ENCODE results near the gene C1orf232.

The C1orf232 gene

DNA sequence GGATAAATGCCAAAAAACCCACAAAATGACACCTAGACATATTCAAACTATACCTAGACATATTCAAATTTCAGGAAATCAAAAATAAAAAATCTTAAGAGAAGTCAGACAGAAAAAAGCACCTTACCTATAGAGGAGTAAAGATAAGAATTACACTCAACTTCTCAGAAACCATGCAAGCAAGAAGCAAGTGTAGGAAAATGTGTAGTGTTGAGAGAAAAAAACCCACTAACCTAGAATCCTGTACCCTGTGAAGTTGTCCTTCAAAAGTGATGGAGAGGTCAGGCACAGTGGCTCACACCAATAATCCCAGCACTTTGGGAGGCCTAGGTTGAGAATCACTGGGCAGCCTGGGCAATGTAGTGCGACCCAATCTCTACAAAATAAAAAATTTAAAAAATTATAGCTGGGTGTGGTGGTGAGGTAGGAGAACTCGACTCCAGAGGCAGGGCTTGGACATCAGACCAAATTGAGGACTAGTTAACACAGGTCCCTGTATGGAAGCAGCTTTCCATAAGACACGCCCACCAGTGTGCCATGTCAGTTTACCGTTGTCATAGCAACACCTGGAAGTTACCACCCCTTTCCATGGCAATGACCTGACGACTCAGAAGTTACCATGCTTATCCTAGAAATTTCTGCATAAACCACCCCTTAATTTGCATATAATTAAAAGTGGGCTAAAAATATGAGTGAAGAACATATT is 36.5 kb downstream of the C1orf232 start:
- intact Hi-C loops (cut with DNase I), result no loop called here
- DNase-seq, result peak in 3 of 42 donors; percentile 27 to 56 (median 29)

DNA sequence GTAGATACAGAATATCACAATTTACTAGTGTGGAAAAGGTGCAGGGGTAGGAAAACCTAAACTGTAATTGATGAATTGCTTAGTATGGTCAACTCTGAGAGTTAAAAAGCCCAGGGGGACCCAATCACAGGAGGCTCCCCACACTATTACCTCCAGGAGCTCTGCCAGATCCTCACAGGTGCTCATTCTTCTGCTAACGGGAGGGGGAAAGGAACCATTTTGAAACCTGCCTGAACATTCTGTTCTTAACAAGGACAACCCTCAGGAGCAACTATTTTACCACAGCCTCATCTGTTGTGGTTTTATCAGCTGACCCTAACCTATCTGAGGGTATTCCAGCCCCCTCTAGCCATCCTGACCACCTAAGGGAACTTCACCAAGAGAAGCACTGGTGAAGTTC is 38.1 kb downstream of the C1orf232 start:
- intact Hi-C loops (cut with DNase I), result no loop called here
- DNase-seq, result peak in 1 of 42 donors; percentile 8

DNA sequence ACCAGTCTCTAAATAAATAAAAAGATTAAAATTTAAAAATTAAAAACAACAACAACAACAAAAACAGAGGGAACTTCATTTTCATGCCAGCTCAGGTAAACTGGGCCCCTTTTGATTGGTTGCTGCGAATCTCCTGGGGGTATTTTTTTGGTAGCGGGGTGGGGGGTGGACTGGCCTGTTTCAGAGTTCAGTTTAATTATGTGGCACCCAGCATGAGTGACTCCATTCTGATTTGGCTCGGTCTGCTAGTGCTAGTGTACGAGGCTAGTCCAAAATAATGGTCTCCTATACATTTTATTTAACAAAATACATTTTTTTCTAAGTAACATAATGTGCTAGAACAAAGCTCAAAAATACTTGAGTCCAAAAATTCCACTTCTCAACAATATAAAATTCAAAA is 39.0 kb downstream of the C1orf232 start:
- DNase-seq, result peak in 1 of 42 donors; percentile 31
- intact Hi-C loops (cut with DNase I), result no loop called here

DNA sequence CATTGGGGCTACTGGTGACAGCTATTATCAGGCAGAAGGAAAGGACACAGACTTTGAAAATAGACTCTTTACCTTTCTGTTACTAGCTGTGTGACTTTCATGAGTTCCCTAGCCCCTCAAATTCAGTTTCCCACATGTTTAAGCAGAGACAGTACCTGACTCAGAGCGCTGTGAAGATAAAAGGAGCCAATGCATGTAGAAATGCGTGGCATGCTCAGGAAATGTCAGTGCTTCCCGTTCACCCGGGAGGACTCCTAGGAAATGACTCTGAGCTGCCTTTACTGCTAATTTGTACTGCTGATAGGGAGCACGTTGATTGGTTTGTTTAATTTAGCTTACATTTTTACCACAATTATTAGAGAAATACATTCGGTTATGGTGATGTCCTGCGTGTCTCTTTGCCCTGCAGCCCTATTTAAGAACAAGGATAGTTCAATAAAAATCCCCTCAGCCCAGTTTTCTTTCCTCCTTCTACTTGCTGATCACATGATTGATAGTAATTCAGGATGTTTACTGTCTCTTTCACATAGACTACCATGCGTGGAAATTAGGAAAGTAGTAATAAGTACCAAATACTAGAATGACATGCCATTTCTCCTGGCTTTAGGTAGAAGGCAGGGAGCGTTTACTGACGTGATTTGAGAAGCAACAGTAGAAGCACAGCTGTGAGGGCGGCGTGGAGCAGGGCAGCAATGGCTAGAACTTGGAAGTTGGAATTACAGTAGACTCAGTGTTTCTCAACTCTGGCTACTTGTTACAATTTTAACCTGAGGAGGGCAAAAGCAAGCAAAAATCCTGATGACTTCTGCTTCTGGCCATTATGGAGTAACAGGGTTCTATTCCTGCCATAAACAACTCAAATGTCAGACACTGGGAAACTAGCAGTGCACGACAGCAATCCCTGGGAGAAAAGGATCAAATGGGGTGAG is 41.3 kb downstream of the C1orf232 start:
- peak in 8 of 42 donors; percentile 17 to 49 (median 28) for DNase-seq

DNA sequence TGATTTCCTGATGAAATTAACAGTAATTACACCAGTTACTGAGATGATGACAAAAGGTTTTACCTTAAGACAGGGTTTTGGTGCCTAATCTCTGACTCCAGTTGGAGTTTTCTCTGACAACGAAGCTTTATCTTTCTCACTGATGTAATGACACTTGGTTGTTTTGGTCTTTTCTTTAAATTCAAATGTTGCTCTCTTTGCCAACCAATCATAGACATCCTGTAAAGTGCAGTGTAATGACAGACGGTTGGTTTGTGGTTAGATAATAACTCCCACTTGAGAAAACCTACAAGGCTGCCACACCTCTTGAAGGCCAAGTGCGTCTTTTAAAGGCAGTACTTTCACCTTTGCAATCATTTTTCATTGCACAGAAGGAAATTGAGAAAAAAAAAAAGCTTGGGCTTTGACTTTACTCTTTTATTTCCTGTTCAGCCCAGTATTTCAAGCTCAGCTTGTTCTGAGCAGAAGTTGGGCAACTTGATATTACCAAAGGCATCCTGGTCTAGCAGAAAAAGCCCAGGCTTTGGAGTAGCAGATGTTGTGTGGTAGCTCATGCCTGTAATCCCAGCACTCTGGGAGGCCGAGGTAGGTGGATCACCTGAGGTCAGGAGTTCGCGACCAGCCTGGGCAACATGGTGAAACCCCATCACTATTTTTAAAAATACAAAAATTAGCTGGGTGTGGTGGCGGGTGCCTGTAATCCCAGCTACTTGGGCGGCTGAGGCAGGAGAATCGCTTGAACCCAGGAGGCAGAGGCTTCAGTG is 42.3 kb downstream of the C1orf232 start:
- intact Hi-C loops (cut with DNase I), result no loop called here
- DNase-seq, result peak in 1 of 42 donors; percentile 35

More for the DNA sequence above, 41.3 kb downstream of the C1orf232 start:
- intact Hi-C loops (cut with DNase I), result no loop called here

DNA sequence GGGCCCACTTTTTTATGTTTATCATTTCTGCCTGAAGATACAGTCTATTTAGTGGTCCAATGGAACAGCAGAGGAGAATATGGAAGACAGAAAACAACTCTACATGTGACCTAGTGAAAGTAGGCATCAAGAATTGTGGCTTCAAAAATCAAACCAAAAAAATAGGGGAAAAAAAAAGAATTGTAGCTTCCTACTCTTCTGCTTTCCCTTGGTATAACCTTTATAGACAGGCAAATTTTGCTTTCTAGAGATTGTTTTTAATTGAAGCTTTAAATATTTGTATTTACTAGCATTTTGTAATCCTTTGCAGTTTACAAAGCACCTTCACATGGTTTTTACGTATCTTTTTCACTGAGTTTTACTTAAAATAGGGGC is 42.8 kb downstream of the C1orf232 start:
- intact Hi-C loops (cut with DNase I), result no loop called here
- no peak for DNase-seq

DNA sequence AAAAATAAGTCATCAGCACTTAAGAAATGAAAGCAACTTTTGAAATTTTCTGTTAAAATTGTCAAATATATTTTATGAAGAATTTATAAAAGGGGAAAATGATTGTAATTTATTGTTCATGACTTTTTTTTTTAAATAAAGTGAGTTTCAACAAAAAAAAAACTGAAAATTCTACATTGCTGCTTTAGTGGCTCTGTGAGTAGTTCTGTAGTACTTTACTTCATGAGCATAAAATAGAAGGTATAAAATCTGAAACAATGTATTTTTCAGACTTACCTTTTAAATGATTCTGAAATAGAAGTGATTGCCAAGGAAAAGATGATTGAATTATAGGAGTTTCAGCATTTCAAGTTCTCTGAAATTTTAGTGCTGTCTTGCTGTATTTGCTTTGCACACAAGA is 43.4 kb downstream of the C1orf232 start:
- intact Hi-C loops (cut with DNase I), result no loop called here
- no peak for DNase-seq

DNA sequence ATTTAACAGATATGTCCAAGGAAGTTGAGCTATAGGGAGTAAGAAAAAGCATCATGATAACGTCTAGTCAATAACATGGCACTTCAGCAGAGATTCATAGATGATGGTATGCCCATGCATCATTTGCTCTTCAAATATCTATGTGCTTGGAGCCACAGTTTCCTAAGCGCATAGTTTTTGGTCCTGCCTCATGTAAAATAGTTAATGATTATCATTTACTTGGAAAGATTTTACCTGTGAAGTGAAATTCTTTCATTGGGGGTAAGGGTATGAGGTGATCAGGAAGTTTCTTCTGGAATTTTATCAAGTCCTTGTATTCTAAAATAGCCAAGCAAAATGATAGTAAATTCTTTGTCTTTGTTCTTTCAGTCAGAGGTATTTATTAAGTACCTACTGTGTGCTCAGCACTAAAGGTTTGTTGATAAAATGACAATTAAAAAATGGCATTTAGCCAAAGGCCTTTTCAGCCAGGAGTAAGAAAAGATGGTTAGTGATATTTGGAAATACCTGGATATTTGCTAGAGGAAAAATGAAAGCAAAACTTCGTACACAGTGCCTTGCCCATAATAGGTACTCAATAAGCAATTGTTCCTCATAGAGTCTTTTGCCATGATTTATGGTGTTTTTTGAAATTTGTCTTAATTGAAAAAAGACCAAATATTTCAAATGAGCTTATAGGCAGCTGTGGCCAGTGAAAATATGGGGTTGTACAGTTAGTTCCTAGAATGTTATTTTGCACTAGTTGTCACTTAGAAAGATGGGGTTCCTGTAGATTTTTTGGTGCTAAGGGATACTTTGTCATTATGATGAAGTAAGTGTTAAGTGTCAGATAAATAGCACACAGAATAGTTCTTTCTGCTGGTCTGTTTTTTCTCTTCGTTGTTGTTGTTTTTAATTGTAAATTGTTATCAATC is 44.1 kb downstream of the C1orf232 start:
- no peak for DNase-seq
- intact Hi-C loops (cut with DNase I), result no loop called here

DNA sequence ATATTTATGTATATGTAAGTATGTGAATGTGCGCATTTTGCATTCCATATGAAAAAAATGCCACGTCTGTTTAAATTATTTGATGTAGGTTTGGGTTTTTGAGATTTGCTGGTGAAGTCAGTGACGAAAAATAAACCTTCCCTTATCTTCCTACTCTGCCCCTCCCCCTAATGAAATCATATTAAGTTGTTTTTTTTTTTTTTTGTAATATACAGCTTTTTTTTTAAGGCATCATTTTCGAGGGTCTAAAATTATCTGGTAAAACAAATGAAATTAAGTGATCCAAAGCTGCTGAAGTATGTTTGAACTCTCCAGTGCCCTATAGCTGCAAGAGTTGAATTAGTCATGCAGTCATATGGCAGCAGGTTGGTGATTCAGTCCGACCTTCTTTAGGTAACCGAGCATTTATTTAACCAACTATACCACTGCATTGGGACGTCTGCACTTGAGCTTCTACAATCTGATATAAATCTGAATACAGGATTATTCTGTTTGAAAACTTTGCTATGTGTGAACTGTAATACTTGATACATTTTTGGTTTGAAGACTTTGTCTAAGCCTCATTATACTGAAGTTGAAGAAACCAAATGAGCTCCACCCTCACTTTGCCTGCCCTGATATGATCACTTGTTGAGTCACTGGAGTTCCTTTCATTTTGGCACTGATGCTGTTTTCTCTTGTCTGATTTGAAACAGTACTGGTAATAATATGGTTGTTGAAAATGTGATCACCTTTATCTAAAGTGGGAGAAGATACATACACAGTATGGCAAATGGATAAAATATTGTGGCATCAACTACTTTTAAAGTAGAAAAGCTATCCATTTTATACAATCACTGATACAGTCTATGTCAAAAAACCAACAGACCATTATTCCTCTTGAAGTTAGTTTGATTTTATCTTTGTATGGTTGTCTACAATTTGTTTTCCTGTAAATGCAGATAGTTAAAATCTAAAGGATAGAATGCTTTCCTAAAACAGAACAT is 45.5 kb downstream of the C1orf232 start:
- peak in 1 of 42 donors; percentile 32 for DNase-seq
- intact Hi-C loops (cut with DNase I), result no loop called here

DNA sequence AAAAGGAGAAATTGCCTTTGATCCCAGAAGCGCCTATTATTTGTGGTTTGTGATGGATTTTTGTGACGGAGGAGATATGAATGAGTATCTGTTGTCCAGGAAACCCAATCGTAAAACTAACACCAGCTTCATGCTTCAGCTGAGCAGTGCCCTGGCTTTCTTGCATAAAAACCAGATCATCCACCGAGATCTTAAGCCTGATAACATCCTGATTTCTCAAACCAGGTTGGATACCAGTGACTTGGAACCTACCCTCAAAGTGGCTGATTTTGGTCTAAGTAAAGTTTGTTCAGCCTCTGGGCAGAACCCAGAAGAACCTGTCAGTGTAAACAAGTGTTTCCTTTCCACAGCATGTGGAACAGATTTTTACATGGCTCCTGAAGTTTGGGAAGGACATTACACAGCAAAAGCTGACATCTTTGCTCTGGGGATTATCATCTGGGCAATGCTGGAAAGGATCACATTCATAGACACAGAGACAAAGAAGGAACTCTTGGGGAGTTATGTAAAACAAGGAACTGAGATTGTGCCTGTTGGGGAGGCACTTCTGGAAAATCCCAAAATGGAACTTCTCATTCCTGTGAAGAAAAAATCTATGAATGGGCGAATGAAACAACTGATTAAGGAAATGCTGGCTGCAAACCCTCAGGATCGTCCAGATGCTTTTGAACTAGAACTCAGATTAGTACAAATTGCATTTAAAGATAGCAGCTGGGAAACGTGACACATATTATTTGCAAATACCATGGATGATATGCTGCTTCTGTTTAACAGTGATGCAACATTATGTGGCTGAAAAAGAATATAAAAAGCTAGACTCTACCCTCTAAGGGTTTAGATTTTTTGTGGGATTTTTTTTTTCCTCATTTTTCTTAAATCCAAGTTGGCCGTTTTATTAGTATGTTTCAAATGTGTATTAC is 46.6 kb downstream of the C1orf232 start:
- intact Hi-C loops (cut with DNase I), result no loop called here
- peak in 1 of 42 donors; percentile 35 for DNase-seq

DNA sequence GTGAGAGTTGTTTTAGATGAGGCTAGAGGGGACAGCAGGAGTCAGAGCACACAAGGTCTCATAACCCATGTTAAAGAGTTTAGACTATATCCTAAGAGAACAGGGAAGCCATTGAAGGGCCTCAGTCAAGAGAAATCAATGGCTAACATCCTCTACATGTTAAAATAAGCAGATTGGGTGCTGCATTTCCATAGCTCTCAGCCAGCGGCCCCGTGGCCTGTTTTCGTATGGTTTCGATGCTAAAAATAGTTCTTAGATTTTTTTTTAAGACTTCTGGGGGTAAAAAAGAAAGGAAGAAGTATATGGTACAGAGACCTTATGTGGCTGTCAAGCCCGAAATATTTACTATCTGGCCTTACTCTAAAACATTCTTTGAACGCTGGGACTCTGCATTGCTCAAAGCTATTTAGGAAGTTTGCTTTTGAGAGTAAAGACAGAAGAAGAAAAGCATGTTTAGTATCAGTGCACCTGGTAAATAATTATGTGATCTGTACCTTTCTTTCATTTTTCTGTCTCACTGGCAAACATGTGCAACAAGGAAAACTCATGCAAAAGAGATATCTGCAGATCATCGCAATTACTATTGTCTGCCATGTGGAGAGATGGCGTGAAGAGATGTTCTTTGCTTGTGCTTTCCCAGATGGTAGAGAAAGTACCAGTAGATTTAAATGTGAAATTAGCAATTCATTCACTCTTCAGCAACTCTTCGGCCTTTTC is 48.7 kb downstream of the C1orf232 start:
- intact Hi-C loops (cut with DNase I), result no loop called here
- peak in 1 of 42 donors; percentile 12 for DNase-seq

DNA sequence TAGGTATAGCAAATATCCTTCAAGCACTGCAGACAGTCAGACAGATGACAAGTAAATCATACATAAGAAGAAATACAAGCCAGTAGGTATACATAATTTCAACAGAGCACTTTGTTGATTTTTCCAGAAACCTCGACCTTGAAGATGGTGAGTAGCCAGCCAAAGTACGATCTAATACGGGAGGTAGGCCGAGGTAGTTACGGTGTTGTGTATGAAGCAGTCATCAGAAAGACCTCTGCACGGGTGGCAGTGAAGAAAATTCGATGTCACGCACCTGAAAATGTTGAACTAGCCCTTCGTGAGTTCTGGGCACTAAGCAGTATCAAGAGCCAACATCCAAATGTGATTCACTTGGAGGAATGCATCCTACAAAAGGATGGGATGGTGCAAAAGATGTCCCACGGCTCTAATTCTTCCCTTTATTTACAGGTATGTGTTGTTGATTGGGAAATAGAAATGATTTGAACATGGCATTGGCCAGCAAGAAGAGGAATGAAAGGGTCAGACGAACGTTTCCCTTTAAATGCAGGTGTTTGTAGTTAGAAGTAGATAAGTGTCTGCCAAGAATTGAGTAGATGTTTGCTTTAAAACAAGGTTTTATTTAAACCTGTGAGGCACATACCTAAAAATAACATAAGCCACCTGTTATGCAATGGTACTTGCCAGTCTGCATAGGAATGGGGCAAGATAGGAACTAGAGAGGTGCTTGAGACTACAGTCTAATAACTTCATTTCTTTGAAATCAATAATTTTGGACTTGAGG is 54.4 kb downstream of the C1orf232 start:
- DNase-seq, result peak in 2 of 42 donors; percentile 10 to 31
- intact Hi-C loops (cut with DNase I), result loop anchor here (5.0 kb wide), 1 partner anchor 48 kb away; no protein-coding TSS in a partner anchor

Measured in head of caudate nucleus (tissue), 42 donors.